Esophagus squamous epithelium (tissue), 4 donors: ENCODE results near the gene FAM53B.

Experiments used
- POLR2A ChIP-seq, 4 donors: fragments of 450-650 bp; IDR thresholded peaks; one replicate each; pipeline ENCODE4 v1.6.1; 2017; ENCODE audit warnings: antibody characterized with exemption in 4 of 4, mild to moderate bottlenecking in 4 of 4, moderate library complexity in 3 of 4
- TF ChIP-seq, protein P1 (sequence below), 6 experiments: fragments of 450-650 bp in 4 of 6; fragments of 200-600 bp in 2 of 6; sonication (generic) in 2 of 6; IDR thresholded peaks; one replicate each; pipeline ENCODE4 v1.5.1; 2016 to 2019; ENCODE audit warnings: antibody characterized with exemption in 6 of 6, mild to moderate bottlenecking in 4 of 6, moderate library complexity in 4 of 6

DNA sequence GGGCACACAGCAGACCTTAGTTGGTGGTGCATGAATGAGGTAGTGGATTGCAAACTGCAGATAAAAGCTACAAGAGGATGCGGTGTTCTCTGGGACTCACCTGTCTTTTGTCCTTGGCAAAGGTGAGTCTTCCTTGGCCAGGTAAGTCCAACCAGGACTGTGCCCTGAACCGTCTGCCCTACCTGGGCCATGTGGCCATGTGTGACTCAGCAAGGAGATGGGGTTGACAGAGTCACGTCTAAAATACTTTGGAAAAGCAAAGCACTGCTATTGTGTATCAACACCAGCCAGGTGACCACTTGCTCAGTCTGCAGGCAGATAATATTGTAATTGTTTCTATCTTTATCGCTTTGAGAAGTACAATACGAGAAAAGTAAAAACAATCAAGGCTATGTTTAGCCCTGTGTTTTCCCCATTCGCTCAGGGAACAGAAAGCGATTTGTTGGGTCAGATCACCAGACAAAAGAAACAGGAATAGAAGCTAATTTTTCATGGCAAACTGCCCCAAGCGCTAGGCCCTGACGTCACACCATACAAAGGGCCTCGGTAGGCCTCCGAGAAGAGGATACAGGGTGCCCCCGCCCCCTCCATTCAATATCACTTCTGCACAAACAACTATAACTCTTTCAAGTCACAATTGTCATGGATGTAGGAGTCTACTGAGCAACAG, 57.3 kb downstream of the FAM53B start:
- TF ChIP-seq, protein P1, sequence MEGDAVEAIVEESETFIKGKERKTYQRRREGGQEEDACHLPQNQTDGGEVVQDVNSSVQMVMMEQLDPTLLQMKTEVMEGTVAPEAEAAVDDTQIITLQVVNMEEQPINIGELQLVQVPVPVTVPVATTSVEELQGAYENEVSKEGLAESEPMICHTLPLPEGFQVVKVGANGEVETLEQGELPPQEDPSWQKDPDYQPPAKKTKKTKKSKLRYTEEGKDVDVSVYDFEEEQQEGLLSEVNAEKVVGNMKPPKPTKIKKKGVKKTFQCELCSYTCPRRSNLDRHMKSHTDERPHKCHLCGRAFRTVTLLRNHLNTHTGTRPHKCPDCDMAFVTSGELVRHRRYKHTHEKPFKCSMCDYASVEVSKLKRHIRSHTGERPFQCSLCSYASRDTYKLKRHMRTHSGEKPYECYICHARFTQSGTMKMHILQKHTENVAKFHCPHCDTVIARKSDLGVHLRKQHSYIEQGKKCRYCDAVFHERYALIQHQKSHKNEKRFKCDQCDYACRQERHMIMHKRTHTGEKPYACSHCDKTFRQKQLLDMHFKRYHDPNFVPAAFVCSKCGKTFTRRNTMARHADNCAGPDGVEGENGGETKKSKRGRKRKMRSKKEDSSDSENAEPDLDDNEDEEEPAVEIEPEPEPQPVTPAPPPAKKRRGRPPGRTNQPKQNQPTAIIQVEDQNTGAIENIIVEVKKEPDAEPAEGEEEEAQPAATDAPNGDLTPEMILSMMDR (IDR thresholded peaks at IDR 0.05): no peak
- no peak for TF ChIP-seq POLR2A (IDR thresholded peaks at IDR 0.05)
